ENCODE measurements around the gene MXRA7.

- no peak for TF ChIP-seq POLR2AphosphoS5 (IDR thresholded peaks at IDR 0.05; ENCODE audit: low read depth, low read length)
- TF ChIP-seq CTCF (IDR thresholded peaks at IDR 0.05) = no peak
- no peak for TF ChIP-seq REST (IDR thresholded peaks at IDR 0.05; ENCODE audit: insufficient read depth in 1 of 2, low read depth in 2 of 2, low read length in 1 of 2)
- no peak for TF ChIP-seq SIN3A (IDR thresholded peaks at IDR 0.05; ENCODE audit: borderline replicate concordance, insufficient read depth, low read depth, low read length)
- no peak for TF ChIP-seq TCF7L2 (IDR thresholded peaks at IDR 0.05; ENCODE audit: low read depth, low read length)
Measured at GRCh38 chr17:76740329-76741118, 29.8 kb upstream of the MXRA7 start.

Data from Panc1 (cell line).